ENCODE results near the gene AFTPH. TPM values are rescaled to one million over a fixed set of nuclear protein-coding genes. Genes with fewer than 3 reads are reported as not detected.

The AFTPH gene
- total and polyA plus RNA-seq, 4 donors = 27.0 to 78.1 (median 35.0) TPM

GRCh38 chr2:64630752-64631151 lies 106.6 kb downstream of the AFTPH start:
- H3K27me3 ChIP-seq (ENCODE audit: control insufficient read depth in 3 of 3, insufficient read depth in 3 of 3, low read length in 2 of 3) = no peaks in the 10 kb centered on the region
- no peak overlapping the region for H3K4me3 ChIP-seq
- H3K36me3 ChIP-seq (ENCODE audit: control insufficient read depth in 4 of 4, insufficient read depth in 4 of 4, low read length in 4 of 4) = peaks cover 8 to 13% (median 11%) of the 10 kb centered on the region in 4 donors
- ATAC-seq (ENCODE audit: insufficient read depth, low FRiP score) (no peak), DNase-seq (no peak)
- no peak overlapping the region for H3K9ac ChIP-seq (ENCODE audit: insufficient read depth in 1 of 2, low read length in 2 of 2)
- no peaks in the 10 kb centered on the region for H3K9me3 ChIP-seq (ENCODE audit: control insufficient read depth in 4 of 4, insufficient read depth in 3 of 4, low read length in 3 of 4)
- TF ChIP-seq, protein P1, sequence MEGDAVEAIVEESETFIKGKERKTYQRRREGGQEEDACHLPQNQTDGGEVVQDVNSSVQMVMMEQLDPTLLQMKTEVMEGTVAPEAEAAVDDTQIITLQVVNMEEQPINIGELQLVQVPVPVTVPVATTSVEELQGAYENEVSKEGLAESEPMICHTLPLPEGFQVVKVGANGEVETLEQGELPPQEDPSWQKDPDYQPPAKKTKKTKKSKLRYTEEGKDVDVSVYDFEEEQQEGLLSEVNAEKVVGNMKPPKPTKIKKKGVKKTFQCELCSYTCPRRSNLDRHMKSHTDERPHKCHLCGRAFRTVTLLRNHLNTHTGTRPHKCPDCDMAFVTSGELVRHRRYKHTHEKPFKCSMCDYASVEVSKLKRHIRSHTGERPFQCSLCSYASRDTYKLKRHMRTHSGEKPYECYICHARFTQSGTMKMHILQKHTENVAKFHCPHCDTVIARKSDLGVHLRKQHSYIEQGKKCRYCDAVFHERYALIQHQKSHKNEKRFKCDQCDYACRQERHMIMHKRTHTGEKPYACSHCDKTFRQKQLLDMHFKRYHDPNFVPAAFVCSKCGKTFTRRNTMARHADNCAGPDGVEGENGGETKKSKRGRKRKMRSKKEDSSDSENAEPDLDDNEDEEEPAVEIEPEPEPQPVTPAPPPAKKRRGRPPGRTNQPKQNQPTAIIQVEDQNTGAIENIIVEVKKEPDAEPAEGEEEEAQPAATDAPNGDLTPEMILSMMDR (IDR thresholded peaks at IDR 0.05; ENCODE audit: control extremely low read depth, extremely low read depth) = no peak
- WGBS, 2 donors = 93 to 94% methylated on average over 10 of the region's 10 CpGs
- no peak overlapping the region for H3K27ac ChIP-seq (ENCODE audit: low read depth in 1 of 2, low read length in 1 of 2)
- peaks cover 0 to 67% (median 28%) of the 10 kb centered on the region in 5 donors for H3K4me1 ChIP-seq (ENCODE audit: control insufficient read depth in 5 of 5, insufficient read depth in 5 of 5, low read length in 5 of 5)

- no peak overlapping the region for H3K4me3 ChIP-seq
- peaks cover 0 to 68% (median 28%) of the 10 kb centered on the region in 5 donors for H3K4me1 ChIP-seq (ENCODE audit: control insufficient read depth in 5 of 5, insufficient read depth in 5 of 5, low read length in 5 of 5)
- DNase-seq (no peak), ATAC-seq (ENCODE audit: insufficient read depth, low FRiP score) (no peak)
- H3K9ac ChIP-seq (ENCODE audit: insufficient read depth in 1 of 2, low read length in 2 of 2) = no peak overlapping the region
- H3K27ac ChIP-seq (ENCODE audit: low read depth in 1 of 2, low read length in 1 of 2) = no peak overlapping the region
- no peaks in the 10 kb centered on the region for H3K27me3 ChIP-seq (ENCODE audit: control insufficient read depth in 3 of 3, insufficient read depth in 3 of 3, low read length in 2 of 3)
- 97% methylated on average over 3 of the region's 3 CpGs for WGBS, 2 donors
- H3K36me3 ChIP-seq (ENCODE audit: control insufficient read depth in 4 of 4, insufficient read depth in 4 of 4, low read length in 4 of 4) = peaks cover 12 to 21% (median 13%) of the 10 kb centered on the region in 4 donors
- no peaks in the 10 kb centered on the region for H3K9me3 ChIP-seq (ENCODE audit: control insufficient read depth in 4 of 4, insufficient read depth in 3 of 4, low read length in 3 of 4)
- TF ChIP-seq, protein P1 (IDR thresholded peaks at IDR 0.05; ENCODE audit: control extremely low read depth, extremely low read depth) = no peak
Observed at GRCh38 chr2:64631771-64632170, 107.6 kb downstream of the AFTPH start.

GRCh38 chr2:64632835-64633819 lies 109.0 kb downstream of the AFTPH start:
- H3K27me3 ChIP-seq (ENCODE audit: control insufficient read depth in 3 of 3, insufficient read depth in 3 of 3, low read length in 2 of 3) = no peaks in the 10 kb centered on the region
- 75 to 79% methylated on average over 9 of the region's 9 CpGs for WGBS, 2 donors
- no peak overlapping the region for H3K27ac ChIP-seq (ENCODE audit: low read depth in 1 of 2, low read length in 1 of 2)
- no peaks in the 10 kb centered on the region for H3K9me3 ChIP-seq (ENCODE audit: control insufficient read depth in 4 of 4, insufficient read depth in 3 of 4, low read length in 3 of 4)
- no peak for ATAC-seq (ENCODE audit: insufficient read depth, low FRiP score)
- H3K36me3 ChIP-seq (ENCODE audit: control insufficient read depth in 4 of 4, insufficient read depth in 4 of 4, low read length in 4 of 4) = peaks cover 12 to 21% (median 13%) of the 10 kb centered on the region in 4 donors
- TF ChIP-seq, protein P1 (IDR thresholded peaks at IDR 0.05; ENCODE audit: control extremely low read depth, extremely low read depth) = no peak
- peak; percentile 71 to 96 (median 95) for DNase-seq
- H3K9ac ChIP-seq (ENCODE audit: insufficient read depth in 1 of 2, low read length in 2 of 2) = no peak overlapping the region
- peaks cover 4 to 69% (median 32%) of the 10 kb centered on the region in 5 donors for H3K4me1 ChIP-seq (ENCODE audit: control insufficient read depth in 5 of 5, insufficient read depth in 5 of 5, low read length in 5 of 5)
- no peak overlapping the region for H3K4me3 ChIP-seq
